GM18868 (cell line): ENCODE results near the gene HSPA1A.
A peak's percentile ranks its signal among the peaks of the same experiment; 100 is the strongest.
"Not testable (repeated sequence)": the region's sequence is repeated elsewhere in the genome, so short reads cannot be mapped to it uniquely, and the experiment has no call there.

ENCODE experiments used
- ATAC-seq: cut with Tn5 transposase; IDR thresholded peaks from one replicate; pipeline ENCODE4 v1.9.1; 2021; ENCODE audit warnings: mild to moderate bottlenecking, moderate library complexity; ENCODE audit not compliant: unreplicated experiment

HSPA1A gene

DNA sequence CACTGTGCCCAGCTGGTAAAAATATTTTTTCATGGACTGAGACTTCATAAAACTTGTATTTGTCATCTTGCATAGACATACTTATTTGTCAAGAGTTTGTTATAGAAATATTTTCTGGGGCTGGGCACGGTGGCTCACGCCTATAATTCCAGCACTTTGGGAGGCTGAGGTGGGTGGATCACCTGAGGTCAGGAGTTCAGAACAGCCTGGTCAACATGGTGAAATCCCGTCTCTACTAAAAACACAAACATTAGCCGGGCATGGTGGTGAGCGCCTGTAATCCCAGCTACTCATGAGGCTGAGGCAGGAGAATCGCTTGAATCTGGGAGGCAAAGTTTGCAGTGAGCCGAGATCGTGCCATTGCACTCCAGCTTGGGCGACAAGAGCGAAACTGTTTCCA lies 6.7 kb upstream of the HSPA1A start:
- not testable (repeated sequence) for ATAC-seq

DNA sequence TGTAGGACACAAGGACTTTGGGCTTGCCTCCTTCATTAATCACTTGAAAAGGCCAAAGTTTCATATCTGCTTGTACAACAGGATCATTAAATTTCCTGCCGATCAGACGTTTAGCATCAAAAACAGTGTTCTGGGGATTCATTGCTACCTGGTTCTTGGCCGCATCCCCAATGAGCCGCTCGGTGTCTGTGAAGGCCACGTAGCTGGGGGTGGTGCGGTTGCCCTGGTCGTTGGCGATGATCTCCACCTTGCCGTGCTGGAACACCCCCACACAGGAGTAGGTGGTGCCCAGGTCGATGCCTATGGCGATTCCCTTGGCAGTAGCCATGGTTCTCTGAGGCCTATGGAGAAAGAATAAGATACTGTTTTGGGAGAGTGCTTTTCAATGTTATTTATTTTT lies 3.7 kb upstream of the HSPA1A start:
- no peak for ATAC-seq

DNA sequence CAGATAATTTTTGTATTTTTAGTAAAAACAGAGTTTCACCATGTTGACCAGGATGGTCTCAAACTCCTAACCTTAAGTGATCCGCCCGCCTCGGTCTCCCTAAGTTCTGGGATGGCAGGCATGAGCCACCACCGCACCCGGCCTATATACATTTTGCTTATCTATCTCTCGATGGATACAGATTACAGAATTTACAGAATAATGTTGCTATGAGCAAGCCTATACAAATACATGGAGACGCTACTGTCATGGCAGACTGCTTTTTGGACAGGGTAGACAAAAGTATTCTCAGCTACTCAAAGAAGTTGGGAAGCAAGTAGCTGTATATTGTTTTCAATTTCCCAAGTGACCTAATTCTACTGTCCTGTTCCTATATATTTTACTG lies 1.9 kb upstream of the HSPA1A start:
- no peak for ATAC-seq

DNA sequence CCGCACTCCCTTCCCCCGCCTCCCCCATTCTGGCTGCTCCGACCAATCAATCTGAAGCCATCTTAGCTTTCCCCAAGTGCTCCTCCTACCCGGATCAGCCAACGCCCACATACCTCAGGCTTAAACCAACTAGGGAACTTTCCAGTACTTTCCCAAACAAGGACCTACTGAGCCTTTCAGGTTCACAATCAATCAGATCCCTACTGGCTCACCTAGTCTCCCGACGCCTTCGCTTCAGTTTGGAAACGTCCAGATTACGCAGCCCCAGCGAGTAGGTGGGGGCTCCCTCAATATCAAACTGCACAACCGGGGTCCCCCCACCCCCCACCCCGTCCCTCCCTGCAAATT lies 692 bp upstream of the HSPA1A start:
- peak; percentile 50 for ATAC-seq

DNA sequence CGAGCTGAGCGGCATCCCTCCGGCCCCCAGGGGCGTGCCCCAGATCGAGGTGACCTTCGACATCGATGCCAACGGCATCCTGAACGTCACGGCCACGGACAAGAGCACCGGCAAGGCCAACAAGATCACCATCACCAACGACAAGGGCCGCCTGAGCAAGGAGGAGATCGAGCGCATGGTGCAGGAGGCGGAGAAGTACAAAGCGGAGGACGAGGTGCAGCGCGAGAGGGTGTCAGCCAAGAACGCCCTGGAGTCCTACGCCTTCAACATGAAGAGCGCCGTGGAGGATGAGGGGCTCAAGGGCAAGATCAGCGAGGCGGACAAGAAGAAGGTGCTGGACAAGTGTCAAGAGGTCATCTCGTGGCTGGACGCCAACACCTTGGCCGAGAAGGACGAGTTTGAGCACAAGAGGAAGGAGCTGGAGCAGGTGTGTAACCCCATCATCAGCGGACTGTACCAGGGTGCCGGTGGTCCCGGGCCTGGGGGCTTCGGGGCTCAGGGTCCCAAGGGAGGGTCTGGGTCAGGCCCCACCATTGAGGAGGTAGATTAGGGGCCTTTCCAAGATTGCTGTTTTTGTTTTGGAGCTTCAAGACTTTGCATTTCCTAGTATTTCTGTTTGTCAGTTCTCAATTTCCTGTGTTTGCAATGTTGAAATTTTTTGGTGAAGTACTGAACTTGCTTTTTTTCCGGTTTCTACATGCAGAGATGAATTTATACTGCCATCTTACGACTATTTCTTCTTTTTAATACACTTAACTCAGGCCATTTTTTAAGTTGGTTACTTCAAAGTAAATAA lies 2.0 kb downstream of the HSPA1A start:
- ATAC-seq: not testable (repeated sequence)

DNA sequence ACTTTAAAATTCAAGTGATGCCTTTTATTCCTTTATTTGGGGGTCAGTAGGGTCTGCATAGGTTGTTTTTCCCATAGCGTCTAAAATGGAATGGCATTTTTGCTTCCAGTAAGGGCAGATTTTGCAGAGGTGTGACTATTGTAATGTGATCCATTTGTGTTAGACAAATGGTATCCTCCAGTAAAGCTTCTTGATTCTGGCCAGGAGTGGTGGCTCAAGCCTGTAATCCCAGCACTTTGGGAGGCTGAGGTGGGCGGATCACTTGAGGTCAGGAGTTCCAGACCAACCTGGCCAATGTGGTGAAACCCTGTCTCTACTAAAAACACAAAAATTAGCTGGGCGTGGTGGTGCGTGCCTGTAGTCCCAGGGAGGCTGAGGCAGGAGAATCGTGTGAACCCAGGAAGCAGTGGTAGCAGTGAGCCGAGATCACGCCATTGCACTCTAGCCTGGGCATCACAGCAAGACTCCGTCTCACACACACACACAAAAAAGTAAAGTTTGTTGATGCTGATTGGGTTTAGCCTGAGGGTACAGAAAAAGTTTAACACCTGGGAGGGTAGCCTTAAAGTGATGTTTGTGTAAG lies 2.7 kb downstream of the HSPA1A start:
- not testable (repeated sequence) for ATAC-seq

DNA sequence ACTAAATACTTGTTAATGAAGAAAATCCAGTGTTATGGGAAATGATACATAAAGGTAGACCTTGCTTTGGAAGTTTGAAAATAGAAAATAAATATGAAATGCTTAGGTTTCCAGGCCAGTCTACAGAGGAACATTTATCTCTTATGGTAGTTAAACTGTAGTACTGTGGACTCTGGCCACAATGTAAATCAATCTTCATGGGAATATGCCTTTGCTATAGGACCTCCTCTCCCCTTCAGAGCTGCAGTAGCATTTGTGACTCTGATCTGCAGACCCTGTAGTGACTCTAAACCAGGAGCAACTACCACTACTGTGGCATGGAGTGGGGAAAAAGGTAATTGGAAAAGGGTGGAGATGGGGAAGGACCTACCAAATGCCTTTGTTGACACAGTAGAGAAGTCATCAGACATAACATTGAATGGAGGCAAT lies 4.5 kb downstream of the HSPA1A start:
- ATAC-seq: no peak

DNA sequence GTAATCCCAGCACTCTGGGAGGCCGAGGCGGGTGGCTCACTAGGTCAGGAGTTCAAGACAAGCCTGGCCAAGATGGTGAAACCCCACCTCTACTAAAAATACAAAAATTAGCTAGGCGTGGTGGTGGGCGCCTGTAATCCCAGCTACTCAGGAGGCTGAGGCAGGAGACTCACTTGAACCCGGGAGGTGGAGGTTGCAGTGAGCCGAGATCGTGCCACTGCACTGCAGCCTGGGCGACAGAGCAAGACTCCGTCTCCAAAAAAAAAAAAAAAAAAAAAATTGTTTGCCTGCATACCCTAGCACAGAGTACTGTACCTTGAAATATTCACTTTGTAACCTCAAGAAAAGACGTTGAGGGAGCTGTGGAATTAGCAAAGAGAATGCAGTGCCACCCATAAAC lies 5.1 kb downstream of the HSPA1A start:
- ATAC-seq: not testable (repeated sequence)

DNA sequence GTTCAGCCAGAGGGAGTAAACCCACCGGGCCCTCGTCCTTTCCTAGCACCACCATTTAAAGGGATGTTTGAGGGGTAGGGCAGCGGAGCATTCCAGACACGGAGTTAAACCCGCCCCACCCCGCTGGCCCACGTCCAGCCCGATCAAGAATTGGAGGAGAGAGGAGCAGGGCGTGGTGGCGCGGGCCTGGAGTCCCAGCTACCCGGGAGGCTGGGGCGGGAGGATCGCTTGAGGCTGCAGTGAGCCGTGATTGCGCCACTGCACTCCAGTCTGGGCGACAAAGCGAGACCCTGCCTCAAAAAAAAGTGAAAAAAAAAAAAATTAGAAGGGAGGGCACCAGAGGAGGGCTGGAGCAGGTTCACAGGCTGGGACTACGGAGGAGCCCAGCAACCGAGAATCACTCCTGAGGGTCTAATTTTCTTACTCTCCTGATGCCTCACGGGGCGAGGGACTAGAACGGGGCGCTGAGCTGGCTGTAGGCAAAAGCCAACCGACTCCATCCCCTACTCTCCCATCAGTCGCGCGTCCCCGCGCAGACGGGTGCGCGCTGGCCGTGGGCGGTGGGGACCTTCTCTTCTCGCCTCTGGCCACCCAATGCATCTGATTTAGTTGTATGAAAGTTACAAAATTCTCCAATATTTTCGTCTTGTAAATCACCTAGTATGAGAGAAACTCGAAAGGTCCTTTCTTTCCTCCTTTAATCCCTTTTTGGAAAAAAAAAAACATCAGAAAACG lies 6.1 kb downstream of the HSPA1A start:
- ATAC-seq: peak; percentile 43

DNA sequence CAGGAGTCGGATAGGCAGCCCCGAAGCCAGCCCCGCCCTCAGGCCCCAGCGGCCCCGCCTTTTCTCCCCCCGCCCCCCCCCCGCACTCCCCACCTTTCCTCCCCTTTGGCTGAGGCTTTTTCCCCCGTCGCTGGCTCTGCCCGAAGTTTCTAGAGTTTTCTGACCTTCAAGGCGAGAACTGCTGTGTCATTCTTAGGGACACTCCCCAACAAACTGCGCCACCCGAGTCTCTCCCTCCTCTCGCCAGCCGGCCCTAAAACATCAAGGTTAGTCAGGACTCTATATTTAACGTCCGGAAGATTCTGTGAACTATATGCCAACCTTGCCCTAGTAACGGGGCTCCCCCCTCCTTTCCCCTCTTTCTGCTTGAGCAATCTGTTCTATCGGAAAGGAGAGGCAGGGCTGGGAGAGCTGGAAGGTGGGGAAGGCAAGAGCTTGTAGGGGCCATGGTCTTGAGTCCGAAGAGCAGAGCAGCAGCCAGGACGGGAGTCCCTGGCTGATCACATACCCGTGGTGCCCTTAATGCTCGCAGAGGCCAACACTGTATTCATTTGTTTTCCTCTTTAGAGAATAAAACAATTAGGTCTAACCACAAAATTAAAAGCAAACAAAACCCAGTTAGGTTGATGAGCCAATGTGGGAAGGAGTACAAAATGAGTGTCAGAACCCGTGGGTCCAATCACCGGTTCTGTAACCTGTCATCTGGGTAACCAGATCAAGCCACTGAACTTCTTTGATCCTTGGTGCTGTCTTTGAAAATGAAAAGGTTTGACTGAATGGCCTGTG lies 6.9 kb downstream of the HSPA1A start:
- peak; percentile 46 for ATAC-seq

DNA sequence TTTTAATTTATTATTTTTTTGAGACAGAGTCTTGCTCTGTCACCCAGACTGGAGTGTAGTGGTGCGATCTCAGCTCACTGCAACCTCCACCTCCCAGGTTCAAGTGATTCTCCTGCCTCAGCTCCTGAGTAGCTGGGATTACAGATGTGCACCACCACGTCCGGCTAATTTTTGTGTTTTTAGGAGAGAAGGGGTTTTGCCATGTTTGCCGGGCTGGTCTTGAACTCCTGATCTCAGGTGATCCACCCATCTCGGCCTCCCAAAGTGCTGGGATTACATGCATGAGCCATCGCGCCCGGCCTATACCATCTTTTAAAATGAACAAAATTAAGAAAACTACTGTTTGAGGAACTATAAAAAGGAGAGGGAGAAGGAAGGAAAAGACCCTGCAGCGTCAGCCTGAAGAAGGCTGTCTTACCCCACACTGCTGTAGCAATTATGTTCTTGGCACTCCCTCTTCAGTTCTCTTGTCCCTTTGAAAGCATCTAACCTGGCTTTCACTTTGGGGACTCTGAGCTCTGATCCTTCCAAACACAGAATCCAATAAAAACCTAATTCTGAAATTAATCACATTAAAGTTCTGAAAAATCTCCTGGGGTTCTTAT lies 8.4 kb downstream of the HSPA1A start:
- not testable (repeated sequence) for ATAC-seq

DNA sequence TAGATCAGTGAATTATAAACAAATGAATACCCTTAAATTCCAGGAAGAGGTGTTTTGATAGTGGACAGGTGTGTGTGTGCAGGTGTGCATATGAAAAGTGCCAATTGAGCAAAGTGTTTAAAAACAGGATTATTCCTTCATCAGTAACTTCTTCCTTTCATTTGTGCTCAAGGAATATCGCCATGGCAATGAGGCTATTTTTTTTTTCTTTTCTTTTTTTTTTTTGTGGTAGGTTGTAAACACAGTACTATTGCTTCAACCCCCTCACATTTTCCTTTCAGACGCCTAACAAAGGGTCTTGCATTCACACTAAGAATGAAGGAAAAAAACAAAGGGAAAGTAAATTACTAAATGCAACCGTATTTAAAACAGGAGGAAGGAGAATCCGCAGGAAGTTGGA lies 10.2 kb downstream of the HSPA1A start:
- no peak for ATAC-seq

DNA sequence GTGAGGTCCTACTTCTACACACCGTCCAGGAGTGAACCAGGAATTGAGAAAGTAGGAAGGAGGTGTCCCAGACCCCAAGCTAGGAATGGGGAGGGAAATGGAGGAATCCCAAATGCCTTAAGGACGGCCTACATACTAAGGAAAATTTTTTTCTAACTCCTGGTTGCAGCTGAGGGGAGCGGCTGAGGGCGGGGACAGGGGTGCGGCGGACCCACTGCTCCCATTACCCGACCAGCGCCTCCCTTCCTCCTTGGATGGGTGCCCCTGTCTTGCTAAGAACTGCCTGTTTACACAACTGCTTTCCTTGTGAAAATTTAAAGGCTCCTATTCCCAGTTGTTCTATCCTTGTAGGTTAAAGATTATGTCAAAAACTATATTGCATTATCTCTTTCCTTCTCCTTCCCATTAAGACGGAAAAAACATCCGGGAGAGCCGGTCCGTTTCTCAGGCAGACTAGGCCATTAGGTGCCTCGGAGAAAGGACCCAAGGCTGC lies 11.5 kb downstream of the HSPA1A start:
- ATAC-seq: no peak

DNA sequence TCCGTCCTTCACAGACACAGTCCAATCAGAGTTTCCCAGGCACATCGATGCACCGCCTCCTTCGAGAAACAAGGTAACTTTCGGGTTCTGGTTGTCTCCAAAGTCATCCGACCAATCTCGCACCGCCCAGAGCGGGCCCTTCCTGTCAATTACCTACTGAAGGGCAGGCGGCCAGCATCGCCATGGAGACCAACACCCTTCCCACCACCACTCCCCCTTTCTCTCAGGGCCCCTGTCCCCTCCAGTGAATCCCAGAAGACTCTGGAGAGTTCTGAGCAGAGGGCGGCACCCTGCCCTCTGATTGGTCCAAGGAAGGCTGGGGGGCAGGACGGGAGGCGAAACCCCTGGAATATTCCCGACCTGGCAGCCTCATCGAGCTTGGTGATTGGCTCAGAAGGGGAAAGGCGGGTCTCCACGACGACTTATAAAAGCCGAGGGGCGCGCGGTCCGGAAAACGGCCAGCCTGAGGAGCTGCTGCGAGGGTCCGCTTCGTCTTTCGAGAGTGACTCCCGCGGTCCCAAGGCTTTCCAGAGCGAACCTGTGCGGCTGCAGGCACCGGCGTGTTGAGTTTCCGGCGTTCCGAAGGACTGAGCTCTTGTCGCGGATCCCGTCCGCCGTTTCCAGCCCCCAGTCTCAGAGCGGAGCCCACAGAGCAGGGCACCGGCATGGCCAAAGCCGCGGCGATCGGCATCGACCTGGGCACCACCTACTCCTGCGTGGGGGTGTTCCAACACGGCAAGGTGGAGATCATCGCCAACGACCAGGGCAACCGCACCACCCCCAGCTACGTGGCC lies 12.1 kb downstream of the HSPA1A start, which contains the start of gene HSPA1B:
TSS of gene HSPA1B (plus strand) at position 453 of the 794 bp plus-strand sequence. CDS start at position 666, 213 bp downstream.
- peak; percentile 69 for ATAC-seq

DNA sequence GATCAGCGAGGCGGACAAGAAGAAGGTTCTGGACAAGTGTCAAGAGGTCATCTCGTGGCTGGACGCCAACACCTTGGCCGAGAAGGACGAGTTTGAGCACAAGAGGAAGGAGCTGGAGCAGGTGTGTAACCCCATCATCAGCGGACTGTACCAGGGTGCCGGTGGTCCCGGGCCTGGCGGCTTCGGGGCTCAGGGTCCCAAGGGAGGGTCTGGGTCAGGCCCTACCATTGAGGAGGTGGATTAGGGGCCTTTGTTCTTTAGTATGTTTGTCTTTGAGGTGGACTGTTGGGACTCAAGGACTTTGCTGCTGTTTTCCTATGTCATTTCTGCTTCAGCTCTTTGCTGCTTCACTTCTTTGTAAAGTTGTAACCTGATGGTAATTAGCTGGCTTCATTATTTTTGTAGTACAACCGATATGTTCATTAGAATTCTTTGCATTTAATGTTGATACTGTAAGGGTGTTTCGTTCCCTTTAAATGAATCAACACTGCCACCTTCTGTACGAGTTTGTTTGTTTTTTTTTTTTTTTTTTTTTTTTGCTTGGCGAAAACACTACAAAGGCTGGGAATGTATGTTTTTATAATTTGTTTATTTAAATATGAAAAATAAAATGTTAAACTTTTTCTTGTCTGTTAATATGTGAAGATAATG lies 14.4 kb downstream of the HSPA1A start:
- ATAC-seq: no peak

DNA sequence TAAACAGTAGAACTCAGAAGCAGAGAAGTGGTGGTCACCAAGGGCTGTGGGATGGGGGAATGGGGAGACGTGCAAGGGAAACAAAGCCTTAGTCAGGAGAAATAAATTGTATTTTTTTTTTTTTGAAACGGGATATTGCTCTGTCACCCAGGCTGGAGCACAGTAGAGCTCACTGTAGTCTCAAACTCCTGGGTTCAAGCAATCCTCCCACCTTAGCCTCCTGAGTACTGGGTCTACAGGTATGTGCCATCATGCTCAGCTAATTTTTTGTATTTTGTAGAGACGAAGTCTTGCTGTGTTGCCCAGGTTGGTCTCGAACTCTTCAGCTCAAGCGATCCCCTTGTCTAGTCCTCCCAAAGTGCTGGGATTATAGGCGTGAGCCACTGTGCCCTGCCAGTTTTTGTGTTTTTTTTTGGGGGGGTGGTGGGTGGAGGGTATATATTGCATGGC lies 15.6 kb downstream of the HSPA1A start:
- ATAC-seq: no peak

DNA sequence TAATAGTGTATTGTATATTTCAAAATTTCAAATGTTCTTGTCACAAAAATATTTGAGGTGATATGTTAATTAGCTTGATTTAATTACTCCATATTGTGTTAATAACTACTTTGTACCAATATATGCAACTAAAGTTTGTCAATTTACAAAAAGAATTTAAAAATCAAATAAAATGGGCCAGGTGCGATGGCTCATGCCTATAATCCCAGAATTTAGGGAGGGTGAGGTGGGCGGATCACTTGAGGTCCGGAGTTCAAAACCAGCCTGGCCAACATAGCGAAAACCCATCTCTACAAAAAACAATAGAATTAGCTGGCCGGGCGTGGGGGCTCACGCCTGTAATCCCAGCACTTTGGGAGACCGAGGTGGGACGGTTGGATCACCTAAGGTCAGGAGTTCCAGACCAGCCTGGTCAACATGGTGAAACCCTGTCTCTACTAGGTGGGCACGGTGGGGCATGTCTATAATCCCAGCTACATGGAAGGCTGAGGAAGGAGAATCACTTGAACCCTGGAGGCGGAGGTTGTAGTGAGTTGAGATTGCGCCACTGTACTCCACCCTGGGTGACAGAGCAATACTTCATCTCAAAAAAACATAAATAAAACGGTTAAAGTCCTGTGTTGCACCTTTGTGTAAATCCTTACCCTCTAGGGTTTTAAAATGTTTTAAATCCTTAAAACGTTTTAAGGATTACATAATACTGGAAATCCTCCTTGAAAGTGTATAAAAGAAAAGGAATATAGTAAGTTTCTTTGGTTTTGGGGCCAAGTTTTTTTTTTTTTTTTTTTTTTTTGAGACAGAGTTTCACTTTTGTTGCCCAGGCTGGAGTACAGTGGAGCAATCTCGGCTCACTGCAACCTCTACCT lies 16.2 kb downstream of the HSPA1A start:
- ATAC-seq: no peak
